Bronchial epithelial cell (primary cell): Measurements from ENCODE around the gene MAPK6. TPM values are rescaled to one million over a fixed set of nuclear protein-coding genes. Genes with fewer than 3 reads are reported as not detected.

Experiments used
- DNase-seq: peaks from one replicate; pipeline ENCODE4 v3.0.0-alpha.2; 2010; ENCODE audit warnings: low read depth
- FAIRE-seq: peaks from 2 replicates; lab custom pipeline; 2011; peaks lifted over from hg19 to GRCh38; lab: Jason Lieb, UNC
- H3K27me3 ChIP-seq: 2 replicates; pipeline ENCODE4 v1.5.1; 2011; ENCODE audit warnings: low read length; ENCODE audit not compliant: control insufficient read depth, insufficient read depth
- H3K36me3 ChIP-seq: 2 replicates; pipeline ENCODE4 v1.5.1; 2011; ENCODE audit warnings: low read length; ENCODE audit not compliant: control insufficient read depth, insufficient read depth
- H3K4me3 ChIP-seq: 2 replicates; pipeline ENCODE4 v1.5.1; 2011; ENCODE audit warnings: mild to moderate bottlenecking, low read depth, low read length, control low read depth
- total RNA-seq: library from RNA; depleted of rRNA; stranded (reverse); fragments of >200 nt; gene quantifications from 2 replicates; pipeline ENCODE4 v1.2.1, GENCODE V29; 2014
- TF ChIP-seq, protein P1 (sequence below): IDR thresholded peaks from 2 replicates; pipeline ENCODE4 v1.5.1; 2011; ENCODE audit warnings: mild to moderate bottlenecking, moderate library complexity, low read length, control low read depth, inconsistent platforms; ENCODE audit not compliant: insufficient read depth, severe bottlenecking

Gene MAPK6
- total RNA-seq, 1 donor from 2014 or later = 156 TPM

GRCh38 chr15:52113708-52114107 lies 94.7 kb downstream of the MAPK6 start:
- TF ChIP-seq, protein P1, sequence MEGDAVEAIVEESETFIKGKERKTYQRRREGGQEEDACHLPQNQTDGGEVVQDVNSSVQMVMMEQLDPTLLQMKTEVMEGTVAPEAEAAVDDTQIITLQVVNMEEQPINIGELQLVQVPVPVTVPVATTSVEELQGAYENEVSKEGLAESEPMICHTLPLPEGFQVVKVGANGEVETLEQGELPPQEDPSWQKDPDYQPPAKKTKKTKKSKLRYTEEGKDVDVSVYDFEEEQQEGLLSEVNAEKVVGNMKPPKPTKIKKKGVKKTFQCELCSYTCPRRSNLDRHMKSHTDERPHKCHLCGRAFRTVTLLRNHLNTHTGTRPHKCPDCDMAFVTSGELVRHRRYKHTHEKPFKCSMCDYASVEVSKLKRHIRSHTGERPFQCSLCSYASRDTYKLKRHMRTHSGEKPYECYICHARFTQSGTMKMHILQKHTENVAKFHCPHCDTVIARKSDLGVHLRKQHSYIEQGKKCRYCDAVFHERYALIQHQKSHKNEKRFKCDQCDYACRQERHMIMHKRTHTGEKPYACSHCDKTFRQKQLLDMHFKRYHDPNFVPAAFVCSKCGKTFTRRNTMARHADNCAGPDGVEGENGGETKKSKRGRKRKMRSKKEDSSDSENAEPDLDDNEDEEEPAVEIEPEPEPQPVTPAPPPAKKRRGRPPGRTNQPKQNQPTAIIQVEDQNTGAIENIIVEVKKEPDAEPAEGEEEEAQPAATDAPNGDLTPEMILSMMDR = no peak
- DNase-seq = no peak
- Histone ChIP-seq H3K36me3 (no peaks in the 10 kb centered on the region), H3K27me3 (no peaks in the 10 kb centered on the region), H3K4me3 (no peak overlapping the region)
- no peak for FAIRE-seq

DNA sequence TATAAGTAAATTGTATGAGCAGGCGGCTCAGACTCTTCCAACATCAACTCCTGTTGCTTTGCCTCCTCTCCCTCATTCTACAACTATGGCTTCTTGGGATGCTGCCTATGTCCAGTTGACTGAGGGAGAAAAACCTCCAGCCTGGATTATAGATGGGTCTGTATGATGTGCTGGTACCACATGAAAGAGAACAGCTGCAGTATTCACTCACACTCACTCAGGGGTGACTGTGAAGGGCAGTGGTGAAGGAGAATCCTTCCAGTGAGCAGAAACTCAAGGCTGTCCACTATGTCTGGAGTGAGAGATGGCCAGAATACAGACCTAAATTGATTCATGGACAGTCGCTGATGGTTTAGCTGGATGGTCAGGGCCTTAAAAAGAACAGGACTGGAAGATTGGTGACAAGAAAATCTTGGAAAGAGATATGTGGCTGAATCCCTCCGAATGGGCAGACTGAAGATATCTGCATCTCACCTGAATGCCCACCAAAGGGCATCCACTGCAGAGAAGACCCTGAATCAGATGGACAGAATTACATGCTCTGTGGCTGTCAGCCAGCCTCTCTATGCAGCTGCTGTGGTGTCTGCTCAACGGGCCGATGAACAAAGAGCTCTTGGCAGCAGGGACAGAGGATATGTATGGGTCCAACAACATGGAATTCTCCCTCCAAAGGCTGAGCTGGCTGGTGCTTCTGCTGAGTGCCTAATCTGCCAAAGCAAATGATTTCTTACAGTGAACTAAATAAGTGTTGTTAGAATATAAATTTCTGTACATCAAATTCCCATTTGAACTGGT lies 95.4 kb downstream of the MAPK6 start:
- TF ChIP-seq, protein P1 = no peak
- FAIRE-seq (no peak), DNase-seq (no peak)
- no peak overlapping the region for H3K4me3 ChIP-seq
- no peaks in the 10 kb centered on the region for H3K36me3 ChIP-seq
- no peaks in the 10 kb centered on the region for H3K27me3 ChIP-seq

GRCh38 chr15:52115598-52116427 lies 96.8 kb downstream of the MAPK6 start:
- no peak overlapping the region for H3K4me3 ChIP-seq
- H3K27me3 ChIP-seq = no peaks in the 10 kb centered on the region
- no peak for DNase-seq
- TF ChIP-seq, protein P1 = no peak
- no peak for FAIRE-seq
- H3K36me3 ChIP-seq = no peaks in the 10 kb centered on the region

Other genes starting within 250 kb of the MAPK6 start
- gene TMOD3, start 189.6 kb upstream of the MAPK6 start, total RNA-seq = 80.3 and 99.5 TPM in 2 replicates
- 21.9 and 41.2 TPM in 2 replicates for gene LEO1, start 47.4 kb upstream of the MAPK6 start, total RNA-seq
- gene BCL2L10, start 93.6 kb downstream of the MAPK6 start, total RNA-seq = 0.53 and 0.64 TPM in 2 replicates
- gene GNB5, start 172.2 kb downstream of the MAPK6 start, total RNA-seq = 46.1 and 54.9 TPM in 2 replicates